ENCODE data around the gene C2orf72. TPM values are rescaled to one million over a fixed set of nuclear protein-coding genes. Genes with fewer than 3 reads are reported as not detected.

C2orf72 gene
- total and polyA plus RNA-seq, 11 donors, result 0.07 to 0.20 (median 0.08) TPM; not detected in 5

DNA sequence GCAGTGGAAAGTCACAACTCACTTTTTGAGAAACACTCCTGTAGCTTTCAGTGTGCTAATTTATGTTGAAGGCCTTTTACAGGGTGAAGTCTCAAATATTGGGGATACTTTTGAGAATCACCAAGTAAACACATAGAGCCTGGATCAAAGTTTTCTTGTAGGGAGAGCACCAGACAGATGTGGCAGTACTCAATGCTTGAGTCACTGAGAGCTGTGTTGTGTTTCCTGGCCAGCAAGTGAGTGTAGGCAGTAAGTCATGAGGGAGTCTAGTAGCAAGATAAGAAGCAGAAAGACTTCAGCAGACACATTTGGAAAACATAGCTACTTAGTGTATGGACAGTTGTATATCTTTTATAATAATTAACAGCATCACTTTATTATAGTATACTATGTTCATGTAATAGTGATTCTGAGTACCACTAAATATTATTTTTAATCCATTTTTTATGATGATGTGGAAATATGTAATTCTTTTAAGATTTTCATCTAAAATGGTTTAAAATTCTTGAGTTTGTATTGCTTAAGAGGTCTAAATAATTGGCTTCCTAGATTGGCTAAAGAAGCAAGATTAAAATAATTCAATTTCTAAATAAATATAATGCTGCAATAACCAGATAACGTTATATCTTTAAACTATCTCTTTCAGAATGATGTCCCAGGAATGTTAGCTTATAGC, 32.2 kb downstream of the C2orf72 start:
- TF ChIP-seq POLR2A (IDR thresholded peaks at IDR 0.05), result no peak
- TF ChIP-seq CTCF (IDR thresholded peaks at IDR 0.05), result no peak
- Histone ChIP-seq H3K27me3 (no peaks in the 10 kb centered on the region), H3K4me1 (no peaks in the 10 kb centered on the region), H3K9me3 (no peaks in the 10 kb centered on the region), H3K36me3 (peaks cover 0 to 100% (median 96%) of the 10 kb centered on the region in 9 donors), H3K4me3 (no peak overlapping the region), H3K27ac (no peak overlapping the region)
- DNase-seq (no peak), ATAC-seq (no peak)
- intact Hi-C loops (cut with DNase I), result no loop called here
- WGBS, 4 donors, result 88 to 93% (median 91%) methylated on average over 1 of the region's 1 CpG

GRCh38 chr2:231084565-231084964, 47.2 kb downstream of the C2orf72 start:
- TF ChIP-seq CTCF (IDR thresholded peaks at IDR 0.05) (no peak), POLR2A (IDR thresholded peaks at IDR 0.05) (no peak)
- H3K9me3 ChIP-seq, result no peaks in the 10 kb centered on the region
- no peaks in the 10 kb centered on the region for H3K4me1 ChIP-seq
- H3K4me3 ChIP-seq, result no peak overlapping the region
- peaks cover 17 to 100% (median 100%) of the 10 kb centered on the region in 9 donors for H3K36me3 ChIP-seq
- H3K27ac ChIP-seq, result no peak overlapping the region
- no peak for DNase-seq
- no peaks in the 10 kb centered on the region for H3K27me3 ChIP-seq
- ATAC-seq, result no peak
- 91 to 100% (median 93%) methylated on average over 1 of the region's 1 CpG for WGBS, 4 donors
- intact Hi-C loops (cut with DNase I), result no loop called here

DNA sequence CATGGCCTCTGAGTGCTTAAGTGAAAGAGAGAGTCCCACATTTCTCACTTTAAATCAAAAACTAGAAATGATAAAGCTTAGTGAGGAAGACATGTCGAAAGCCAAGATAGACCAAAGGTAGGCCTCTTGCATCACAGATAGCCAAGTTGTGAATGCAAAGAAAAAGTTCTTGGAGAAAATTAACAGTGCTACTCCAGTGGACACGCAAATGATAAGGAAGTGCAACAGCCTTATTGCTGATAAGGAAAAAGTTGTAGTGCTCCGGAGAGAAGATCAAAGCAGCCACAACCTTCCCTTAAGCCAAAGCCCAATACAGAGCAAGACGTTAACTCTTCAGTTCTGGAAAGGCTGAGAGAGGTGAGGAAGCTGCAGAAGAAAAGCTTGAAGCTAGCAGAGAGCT, 51.4 kb downstream of the C2orf72 start:
- H3K4me1 ChIP-seq, result no peaks in the 10 kb centered on the region
- DNase-seq, result no peak
- peaks cover 6 to 100% (median 75%) of the 10 kb centered on the region in 9 donors for H3K36me3 ChIP-seq
- H3K4me3 ChIP-seq, result no peak overlapping the region
- H3K27ac ChIP-seq, result no peak overlapping the region
- 50 to 56% (median 55%) methylated on average over 4 of the region's 4 CpGs for WGBS, 4 donors
- TF ChIP-seq POLR2A (IDR thresholded peaks at IDR 0.05) (no peak), CTCF (IDR thresholded peaks at IDR 0.05) (no peak)
- no peaks in the 10 kb centered on the region for H3K27me3 ChIP-seq
- intact Hi-C loops (cut with DNase I), result no loop called here
- ATAC-seq, result no peak
- H3K9me3 ChIP-seq, result no peaks in the 10 kb centered on the region

DNA sequence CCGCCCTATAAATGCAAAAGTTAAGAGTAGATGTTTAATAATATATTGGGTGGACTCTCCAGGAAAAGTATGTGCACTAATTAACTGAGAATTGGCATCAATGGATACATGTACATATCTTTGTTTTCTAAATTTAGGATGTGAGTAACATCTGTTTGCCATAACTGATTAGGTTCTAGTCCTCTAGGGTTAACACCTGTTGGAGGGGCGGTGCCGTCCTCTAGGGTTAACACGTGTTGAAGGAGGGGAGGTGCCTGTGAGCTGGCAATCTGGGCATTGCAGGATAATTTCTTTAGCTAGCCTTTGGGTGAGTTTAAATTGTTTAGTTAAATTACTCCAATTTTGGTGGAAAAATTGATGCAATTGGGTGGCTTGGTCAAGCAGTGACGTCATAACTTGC, 56.6 kb downstream of the C2orf72 start:
- WGBS, 4 donors, result 85 to 94% (median 91%) methylated on average over 5 of the region's 5 CpGs
- no peak for TF ChIP-seq CTCF (IDR thresholded peaks at IDR 0.05)
- TF ChIP-seq POLR2A (IDR thresholded peaks at IDR 0.05), result no peak
- no peaks in the 10 kb centered on the region for H3K27me3 ChIP-seq
- intact Hi-C loops (cut with DNase I), result no loop called here
- peaks cover 0 to 8% (median 0%) of the 10 kb centered on the region in 12 donors for H3K4me1 ChIP-seq
- H3K36me3 ChIP-seq, result peaks cover 0 to 87% (median 56%) of the 10 kb centered on the region in 9 donors
- H3K4me3 ChIP-seq, result no peak overlapping the region
- H3K9me3 ChIP-seq, result peaks cover 0 to 13% (median 3%) of the 10 kb centered on the region in 12 donors
- ATAC-seq, result no peak
- no peak overlapping the region for H3K27ac ChIP-seq
- no peak for DNase-seq

Measured in heart left ventricle (tissue), 16 donors.